Stimulated activated CD4-positive, alpha-beta T cell treated with anti-CD3 and anti-CD28 coated beads, Interleukin-1b, Interleukin-23, amount 100 ng/mL, for 1 hour (primary cell): ENCODE data around the gene ONECUT3.

ENCODE experiments used
- DNase-seq, 2 donors: peaks; one replicate each; pipeline ENCODE4 v3.0.0-alpha.2; 2020; ENCODE audit warnings: low read depth in 2 of 2

The ONECUT3 gene

DNA sequence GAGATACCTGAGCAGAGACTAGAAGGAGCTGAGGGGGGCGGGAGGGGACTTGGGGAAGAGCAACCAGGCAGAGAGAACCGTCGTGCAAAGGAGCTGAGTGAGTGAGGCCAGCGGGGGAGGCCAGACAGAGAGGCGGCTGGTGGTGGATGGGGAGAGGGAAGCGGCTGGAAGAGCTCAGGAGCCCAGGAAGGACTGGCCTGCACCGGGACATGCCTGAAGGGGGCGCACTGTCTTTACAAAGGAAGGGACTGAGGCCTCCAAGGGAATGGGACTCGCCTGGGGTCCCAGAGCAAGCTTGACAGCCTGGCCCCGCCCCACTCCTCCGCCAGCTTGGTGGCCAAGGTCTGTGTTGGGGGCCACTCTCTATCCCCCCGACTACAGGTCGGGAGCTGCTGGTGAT lies 14.9 kb downstream of the ONECUT3 start:
- no peak for DNase-seq

- no peak for DNase-seq
Measured at GRCh38 chr19:1768918-1769644, 15.8 kb downstream of the ONECUT3 start.

- DNase-seq, result no peak
Measured at GRCh38 chr19:1769645-1769985, 16.3 kb downstream of the ONECUT3 start.

- DNase-seq, result no peak
Measured at GRCh38 chr19:1770866-1771576, 17.7 kb downstream of the ONECUT3 start.

GRCh38 chr19:1773184-1773583 lies 19.9 kb downstream of the ONECUT3 start:
- DNase-seq, result no peak

DNA sequence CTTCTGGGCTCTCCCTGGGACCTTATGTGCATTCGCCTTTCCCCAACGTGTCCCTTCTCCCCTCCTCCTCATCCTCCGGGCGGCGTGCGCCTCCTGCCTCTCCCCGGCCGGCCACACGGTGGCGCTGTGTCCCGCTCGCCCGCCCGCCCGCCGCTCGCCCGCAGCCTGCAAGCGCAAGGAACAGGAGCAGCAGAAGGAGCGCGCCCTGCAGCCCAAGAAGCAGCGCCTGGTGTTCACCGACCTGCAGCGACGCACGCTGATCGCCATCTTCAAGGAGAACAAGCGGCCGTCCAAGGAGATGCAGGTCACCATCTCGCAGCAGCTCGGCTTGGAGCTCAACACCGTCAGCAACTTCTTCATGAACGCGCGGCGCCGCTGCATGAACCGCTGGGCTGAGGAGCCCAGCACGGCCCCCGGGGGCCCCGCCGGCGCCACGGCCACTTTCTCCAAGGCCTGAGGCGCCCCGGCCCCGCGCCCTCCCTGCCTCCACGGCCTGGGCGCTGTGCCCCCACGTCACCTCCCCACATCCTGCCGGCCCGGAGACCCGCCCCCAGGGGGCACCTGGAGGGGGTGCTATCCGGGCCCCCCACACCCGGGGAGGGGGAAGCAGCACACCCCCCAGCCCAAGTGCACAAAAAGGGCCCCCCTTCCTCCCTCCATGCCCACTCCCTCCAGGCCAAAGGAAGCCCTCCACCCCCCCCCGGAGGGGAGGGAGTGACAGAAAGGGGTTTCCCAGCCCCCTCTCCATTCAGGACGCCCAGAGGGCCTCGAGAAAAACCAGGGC lies 21.9 kb downstream of the ONECUT3 start:
- no peak for DNase-seq

DNA sequence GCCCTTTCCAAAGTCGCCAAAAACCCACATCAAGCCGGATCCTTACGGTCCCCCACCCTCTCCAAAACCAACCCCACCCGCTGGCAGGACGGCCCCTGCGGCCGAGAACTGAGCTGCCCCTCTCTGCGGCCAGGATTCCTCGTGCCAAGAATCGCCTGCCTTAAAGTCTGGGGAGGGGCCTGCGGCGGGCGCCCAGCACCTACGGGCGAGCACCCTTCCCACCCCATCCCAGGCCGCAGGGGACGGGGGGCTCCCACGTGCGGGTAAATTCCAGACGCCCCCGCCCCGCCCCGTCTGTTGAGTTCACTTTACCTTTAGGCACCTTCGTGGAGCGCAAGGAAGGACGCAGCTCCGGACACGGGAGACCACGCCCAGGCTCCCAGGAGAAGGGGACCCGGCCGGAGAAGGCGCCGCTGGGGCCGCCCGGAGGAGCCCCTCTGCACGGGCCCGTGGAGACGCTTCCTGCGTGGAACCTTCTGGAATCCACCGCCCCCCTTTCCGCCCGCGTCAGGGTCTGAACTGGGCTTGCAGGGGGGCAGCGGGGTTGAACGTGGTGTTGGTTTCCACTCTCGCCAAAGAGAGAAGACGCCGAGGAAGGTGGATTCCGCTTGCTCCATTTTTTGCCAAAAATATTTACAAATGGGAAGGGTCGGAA lies 22.8 kb downstream of the ONECUT3 start:
- DNase-seq, result no peak

GRCh38 chr19:1776606-1777147 lies 23.4 kb downstream of the ONECUT3 start:
- no peak for DNase-seq

DNA sequence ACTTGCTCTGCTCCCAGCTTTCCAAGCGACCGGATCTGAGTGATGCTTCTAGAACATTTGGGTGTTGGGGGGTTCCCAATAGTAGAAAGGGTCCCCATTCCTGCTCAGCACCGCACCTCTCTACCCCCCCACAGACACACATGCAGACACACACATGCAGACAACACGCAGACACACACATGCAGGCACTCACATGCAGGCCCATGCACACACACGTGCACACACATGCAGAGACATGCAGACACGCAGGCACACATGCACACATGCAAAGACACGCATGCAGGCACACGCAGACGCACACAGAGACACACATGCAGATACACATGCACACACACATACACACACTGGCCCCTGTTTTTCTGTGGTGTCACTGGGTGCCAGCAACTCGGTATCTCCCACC lies 23.8 kb downstream of the ONECUT3 start:
- DNase-seq, result no peak

GRCh38 chr19:1779574-1779973 lies 26.3 kb downstream of the ONECUT3 start:
- DNase-seq, result no peak

DNA sequence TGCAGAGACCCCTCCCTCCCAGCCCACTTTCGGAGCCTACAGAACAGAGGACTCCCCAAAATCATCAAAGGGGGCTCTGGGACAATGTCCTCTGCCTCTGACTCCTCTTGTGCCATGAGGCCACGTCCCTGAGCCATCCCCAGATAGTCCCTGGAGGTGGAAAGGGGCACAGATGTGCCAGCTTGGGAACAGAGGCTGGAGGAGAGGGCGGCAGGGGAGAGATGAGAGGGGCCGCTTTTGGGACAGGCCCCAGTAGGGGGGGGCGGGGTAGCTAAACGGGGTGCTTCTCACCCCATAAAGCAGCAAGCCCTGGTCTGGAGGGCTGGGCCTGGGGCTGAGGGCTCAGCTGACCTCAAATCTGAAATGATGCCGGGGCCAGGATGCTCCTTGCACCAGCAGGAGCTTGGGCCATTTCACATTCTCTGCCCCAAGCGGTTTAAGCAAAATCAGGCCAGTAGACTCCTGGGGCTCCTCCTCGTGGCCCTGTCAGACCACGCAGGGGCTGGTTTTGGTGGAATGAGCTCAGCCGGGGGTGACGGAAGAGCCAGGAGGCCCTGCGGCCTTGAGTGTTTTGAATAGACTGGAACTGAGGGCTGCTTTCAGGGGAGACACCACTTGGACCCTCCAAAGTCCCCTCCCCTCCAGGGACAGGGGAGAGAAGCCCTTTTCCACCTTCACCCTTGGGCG lies 27.1 kb downstream of the ONECUT3 start:
- no peak for DNase-seq

- DNase-seq, result no peak
Measured at GRCh38 chr19:1782521-1782920, 29.2 kb downstream of the ONECUT3 start.

GRCh38 chr19:1783354-1783753 lies 30.0 kb downstream of the ONECUT3 start:
- no peak for DNase-seq

DNA sequence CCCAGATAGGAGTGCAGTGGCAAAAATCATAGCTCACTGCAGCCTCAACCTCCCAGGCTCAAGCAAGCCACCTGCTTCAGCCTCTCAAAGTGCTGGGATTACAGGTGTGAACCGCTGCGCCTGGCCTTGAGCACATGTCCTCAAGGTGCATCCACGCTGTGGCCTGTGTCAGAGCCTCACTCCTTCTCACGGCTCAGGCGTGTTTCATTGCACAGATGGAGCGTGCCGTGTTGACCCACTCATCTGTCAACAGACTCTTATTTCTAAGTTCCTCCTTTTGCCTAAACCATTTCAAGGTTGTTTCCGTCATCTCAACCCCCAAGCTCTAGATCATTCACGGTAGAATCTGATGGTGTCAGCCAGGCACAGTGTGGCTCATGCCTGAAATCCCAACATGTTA lies 30.6 kb downstream of the ONECUT3 start:
- no peak for DNase-seq

GRCh38 chr19:1785310-1785709 lies 32.0 kb downstream of the ONECUT3 start:
- DNase-seq, result no peak

DNA sequence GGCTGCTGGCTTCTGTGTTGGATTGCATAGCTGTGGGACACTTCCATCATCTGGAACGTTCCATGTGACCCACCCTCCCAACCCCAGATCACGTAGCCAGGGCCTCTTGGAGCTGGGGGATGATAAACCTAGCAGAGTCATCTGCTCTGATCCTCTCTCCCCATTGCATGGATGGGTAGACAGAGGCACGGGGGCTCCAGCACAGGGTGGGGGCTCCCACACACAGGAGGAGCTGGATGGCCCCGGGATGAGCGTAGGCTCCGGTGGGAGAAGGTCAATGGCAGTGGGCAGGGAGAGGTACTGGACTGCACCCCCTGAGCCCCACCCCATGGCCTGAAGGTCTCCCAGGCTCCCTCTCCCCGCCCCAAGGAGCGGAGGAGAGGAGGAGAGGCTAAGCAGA lies 33.4 kb downstream of the ONECUT3 start:
- DNase-seq, result no peak

- no peak for DNase-seq
Measured at GRCh38 chr19:1787116-1787515, 33.8 kb downstream of the ONECUT3 start.

DNA sequence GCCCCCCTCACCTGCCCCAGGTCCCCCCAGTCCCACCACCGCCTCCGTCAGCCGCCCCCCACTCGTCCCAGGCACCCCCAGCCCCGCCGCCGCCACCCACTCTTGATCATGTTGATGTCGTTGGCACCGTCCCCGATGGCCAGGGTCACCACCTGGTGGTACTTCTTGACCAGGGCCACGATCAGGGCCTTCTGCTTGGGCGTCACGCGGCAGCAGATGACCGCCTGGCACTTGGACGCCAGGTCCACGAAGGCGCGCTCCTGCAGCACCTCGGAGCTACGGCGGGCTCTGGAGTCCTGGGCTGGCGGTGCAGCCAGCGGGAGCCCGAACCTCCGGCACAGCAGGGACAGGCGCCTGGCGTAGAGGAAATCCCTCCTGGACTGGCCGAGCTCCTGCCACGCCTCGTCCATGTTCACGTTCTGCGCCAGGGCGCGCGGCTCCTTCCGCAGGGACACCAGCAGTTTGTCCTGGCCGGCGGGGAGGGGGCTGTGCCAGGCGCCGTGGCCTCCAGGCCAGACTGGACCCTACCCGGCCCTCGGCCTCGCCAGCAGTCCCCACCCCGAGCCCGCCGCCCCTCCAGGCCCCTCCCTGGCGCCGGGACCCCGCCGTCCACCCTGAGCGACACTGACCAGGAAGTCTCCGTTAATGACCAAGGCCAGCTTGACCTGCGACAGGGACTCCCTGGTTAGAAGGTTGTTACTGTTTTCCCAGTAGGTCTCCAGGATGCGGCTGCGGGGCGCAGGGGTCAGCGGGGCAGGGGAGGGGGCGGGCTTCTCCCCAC lies 36.1 kb downstream of the ONECUT3 start:
- DNase-seq, result no peak

GRCh38 chr19:1790054-1790792 lies 36.9 kb downstream of the ONECUT3 start:
- DNase-seq, result no peak

DNA sequence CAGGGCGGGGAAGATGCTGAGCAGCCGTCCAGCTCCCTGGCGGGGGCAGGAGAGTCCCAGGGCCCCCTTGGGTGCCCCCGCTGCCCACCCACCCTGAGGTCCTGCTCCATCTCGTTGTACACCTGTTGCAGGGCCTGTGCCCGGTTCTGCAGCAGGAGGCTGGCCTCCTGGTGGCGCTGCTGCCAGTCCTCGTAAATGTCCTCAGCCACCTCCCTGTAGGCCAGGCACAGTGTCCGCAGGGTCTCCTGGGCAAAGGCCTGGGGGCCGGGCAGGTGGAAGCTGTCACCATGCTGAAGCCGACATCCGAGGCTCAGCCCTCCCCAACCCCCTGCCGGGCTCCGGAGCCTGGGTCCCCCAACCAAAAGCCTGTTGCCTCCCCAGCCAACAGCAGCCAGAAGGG lies 38.6 kb downstream of the ONECUT3 start:
- DNase-seq, result no peak
